Skin epidermis (tissue), 12 donors: ENCODE results near the gene PAXX.
"Not testable (repeated sequence)": the region's sequence is repeated elsewhere in the genome, so short reads cannot be mapped to it uniquely, and the experiment has no call there.

ENCODE experiments used
- H3K27ac ChIP-seq, 21 experiments: fragments of 200-600 bp; sonication (generic) in 11 of 21; one replicate each; pipeline ENCODE4 v1.5.0; 2020; ENCODE audit warnings: mild to moderate bottlenecking in 3 of 21, inconsistent platforms in 2 of 21, moderate library complexity in 2 of 21
- H3K4me3 ChIP-seq, 7 experiments: fragments of 200-600 bp; sonication (generic) in 2 of 7; one replicate each; pipeline ENCODE4 v1.5.0; 2020; ENCODE audit warnings: inconsistent platforms in 2 of 7, mild to moderate bottlenecking in 2 of 7, moderate library complexity in 1 of 7

PAXX gene

DNA sequence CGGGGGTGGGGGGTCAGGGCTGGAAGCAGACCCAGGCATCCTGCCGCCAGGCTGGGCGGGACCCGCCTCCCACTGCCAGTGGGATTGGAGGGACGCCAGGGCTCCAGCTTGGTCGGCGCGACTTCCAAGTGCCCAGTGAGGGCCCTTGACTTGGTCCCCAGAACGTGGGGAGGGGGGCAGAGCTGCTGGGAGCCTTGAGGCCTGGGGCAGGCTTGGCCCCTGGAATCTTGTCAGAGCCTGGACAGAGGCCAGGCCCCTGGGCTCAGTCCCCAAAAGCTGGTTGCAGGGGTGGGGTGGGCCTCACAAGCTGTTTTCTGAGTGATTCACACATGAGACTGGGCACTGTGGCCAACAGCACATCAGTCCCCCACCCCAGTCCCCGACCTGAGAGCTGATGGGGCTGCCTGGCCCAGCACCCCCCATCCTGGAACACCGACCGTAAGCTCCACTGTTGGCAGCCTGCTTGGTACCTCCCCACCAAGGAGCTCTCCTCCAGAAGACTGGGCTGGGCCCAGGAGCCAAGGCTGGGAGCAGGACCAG is 3.6 kb downstream of the PAXX start:
- H3K27ac ChIP-seq: peak overlapping the region in 18 of 21 experiments; percentile 10 to 85 (median 60)

DNA sequence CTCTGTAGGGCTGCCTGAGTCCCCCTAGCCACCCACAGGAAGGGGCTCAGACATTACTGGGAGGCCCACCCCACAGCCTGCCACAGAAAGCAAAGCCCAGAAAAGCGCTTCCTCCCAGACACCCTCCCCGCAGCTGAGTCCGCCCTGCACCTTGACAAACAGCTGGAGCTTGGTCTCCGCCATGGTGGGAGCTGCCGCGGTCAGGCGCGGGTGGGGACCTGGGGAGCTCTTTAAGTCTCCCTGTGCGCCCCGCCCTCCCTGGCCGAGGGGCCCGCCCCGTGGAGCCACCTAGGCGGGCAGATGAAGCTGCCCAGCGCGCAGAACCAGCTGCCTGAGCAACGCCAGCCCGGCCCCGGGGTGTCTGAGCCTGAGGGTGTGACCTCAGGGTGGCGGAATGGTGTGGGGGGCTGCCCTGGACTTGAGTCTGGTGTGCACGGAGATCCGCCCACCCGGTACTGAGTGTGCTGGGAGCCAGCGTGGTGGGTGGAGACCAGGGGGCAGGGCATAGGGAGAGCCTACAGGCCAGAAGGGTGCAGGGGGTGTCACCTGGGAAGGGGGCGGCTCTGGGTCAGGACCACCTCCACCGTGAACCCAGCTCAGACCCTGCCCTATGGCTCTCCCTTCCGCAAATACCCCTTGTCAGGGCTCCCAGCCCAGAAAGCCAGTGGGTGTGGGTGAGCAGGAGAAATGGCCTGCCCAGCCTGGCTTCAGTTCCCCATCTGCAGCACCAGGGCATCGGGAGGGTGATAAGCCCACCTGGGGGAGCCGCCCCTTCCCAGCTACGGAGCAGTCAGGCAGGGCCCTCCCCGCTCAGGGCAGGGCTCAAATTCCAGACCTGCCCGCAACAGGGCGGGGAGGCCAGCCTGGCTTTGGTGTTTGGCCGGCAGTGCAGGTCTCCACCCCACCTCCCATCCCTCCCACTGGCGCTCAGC is 4.4 kb downstream of the PAXX start, which contains the start of gene CLIC3:
CLIC3 (minus strand) TSS at position 208 of the 932 bp plus-strand sequence; CDS start at position 183, 25 bp downstream.
- Histone ChIP-seq H3K27ac (peak within 1 kb of the TSS in 19 of 21 experiments; percentile 10 to 85 (median 60)), H3K4me3 (peak within 1 kb of the TSS; percentile 4 to 52 (median 22))

More for the DNA sequence above, 3.6 kb downstream of the PAXX start:
- H3K4me3 ChIP-seq: peak overlapping the region; percentile 4 to 52 (median 22)

DNA sequence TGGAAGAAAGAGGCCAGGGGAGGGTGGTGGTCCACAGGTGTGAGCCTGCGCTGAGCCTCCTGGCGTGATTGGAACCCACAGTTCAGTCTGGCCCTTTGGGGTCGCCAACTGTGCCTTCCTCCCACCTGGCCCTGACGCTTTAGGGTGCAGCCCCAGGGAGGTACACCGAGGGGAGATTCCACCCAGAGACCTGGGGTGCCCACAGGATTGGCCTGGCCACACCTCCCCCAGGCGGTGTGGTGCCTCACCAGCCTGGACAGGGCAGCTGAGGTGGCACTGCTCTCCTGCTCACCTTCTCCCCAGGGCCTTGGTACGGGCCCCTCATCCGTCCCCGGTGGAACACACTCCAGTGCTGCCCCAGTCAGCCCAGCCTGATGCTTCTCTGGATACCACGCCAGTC is 5.1 kb downstream of the PAXX start:
- peak overlapping the region in 13 of 21 experiments; percentile 2 to 85 (median 48) for H3K27ac ChIP-seq
- no peak overlapping the region for H3K4me3 ChIP-seq

DNA sequence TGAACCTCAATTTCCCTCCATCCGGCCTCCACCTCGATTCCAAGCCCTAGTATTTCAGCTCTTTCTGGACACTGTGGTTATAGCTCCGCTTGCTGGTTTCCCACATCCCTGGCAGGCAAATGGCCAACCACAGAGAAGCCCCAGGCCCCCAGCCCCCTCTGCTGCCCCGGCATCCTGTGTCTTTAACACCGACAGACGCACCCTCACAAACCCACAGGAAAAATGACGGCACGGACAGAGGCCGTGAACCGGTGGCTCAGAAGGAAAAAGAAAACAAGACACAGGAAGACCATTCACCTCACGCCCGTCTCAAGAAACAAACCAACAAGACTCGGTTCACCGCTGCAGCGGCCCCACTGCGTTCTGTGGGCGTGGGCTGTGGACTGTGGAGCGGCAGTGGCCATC is 5.6 kb downstream of the PAXX start:
- H3K4me3 ChIP-seq: no peak overlapping the region
- H3K27ac ChIP-seq: peak overlapping the region in 6 of 21 experiments; percentile 2 to 85 (median 63)

DNA sequence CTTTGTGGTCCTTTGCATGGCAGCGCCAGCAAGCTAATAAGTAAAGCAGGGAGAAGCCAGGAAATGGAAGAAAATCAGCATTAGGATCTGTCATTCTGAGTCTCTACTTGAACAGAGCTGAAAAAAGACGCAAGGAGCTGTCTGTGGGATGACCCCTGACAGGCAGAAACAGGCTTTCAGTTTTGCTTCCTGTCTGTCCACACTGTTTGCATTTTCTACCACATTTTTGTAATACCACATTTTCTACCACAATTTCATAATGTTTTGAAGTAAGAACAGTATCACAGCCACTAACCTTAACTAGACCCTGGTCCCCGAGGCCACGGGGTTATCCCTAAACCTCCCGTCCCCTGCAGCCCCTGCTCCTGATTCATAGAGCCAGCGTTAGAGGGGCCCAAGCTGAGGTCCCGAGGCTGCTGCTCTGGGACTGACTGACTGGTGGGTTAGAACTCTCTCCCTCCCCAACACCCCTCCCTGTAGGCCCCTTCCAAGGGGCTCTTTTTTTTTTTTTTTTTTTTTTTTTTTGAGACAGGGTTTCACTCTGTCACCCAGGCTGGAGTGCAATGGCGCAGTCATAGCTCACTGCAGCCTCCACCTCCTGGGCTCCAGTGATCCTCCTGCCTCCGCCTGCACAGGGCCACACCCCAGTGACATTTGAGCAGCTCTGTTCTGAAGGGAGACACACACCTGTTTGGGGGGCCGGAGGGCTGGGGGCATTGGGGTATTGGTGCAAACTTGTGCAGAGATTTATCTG is 8.1 kb downstream of the PAXX start:
- Histone ChIP-seq H3K4me3 (no peak overlapping the region), H3K27ac (peak overlapping the region in 12 of 21 experiments; percentile 0 to 75 (median 42))

DNA sequence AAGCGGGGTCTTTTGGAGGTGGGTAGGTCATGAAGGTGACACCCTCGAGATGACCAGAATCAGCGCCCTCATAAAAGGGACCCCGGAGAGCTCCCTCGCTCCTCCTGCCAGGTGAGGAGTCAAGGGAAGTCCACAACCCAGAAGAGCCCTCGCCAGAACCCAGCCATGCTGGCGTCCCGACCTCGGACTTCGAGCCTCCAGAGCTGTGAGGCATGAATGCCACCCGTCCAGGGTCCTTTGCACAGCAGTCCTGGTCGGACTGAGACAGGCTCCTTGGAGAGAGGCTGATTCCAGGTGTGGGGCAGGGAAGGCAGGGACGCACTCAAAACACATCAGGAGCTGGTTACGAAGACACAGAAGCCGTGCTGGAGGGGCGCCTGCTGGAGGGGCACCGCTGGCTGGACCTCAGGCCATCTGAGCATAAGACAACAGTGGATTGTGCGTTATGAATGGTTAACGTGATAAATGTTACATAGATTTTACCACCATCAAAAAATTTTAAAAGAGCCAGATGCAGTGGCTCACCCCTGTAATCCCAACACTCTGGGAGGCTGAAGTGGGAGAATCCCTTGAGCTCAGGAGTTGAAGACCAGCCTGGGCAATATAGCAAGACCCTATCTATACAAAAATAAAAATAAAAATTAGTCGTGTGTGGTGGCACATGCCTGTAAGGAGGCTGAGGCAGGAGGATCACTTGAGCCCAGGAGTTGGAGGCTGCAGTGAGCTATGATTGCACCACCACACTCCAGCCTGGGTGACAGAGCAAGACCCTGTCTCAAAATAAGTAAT is 9.8 kb downstream of the PAXX start:
- no peak overlapping the region for H3K4me3 ChIP-seq
- H3K27ac ChIP-seq: no peak overlapping the region

DNA sequence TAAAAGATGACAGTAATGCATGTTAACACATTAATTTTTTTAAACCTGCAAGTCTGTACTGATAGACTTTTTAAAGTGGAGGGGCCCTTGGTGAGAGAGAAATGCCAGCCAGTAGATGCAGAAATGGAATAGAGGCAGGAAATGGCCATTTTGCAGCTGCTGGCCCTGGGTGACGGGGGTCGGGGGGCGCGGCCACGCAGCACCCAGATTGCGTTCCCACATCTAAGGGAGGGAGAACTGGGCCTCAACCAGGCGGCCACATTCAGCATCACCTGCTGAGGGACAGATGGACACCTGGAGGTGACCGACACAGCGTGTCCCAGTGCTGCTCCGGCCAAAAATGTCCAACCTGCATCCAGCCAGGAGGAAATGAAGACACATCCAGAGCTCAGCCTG is 10.4 kb downstream of the PAXX start:
- no peak overlapping the region for H3K27ac ChIP-seq
- H3K4me3 ChIP-seq: no peak overlapping the region

DNA sequence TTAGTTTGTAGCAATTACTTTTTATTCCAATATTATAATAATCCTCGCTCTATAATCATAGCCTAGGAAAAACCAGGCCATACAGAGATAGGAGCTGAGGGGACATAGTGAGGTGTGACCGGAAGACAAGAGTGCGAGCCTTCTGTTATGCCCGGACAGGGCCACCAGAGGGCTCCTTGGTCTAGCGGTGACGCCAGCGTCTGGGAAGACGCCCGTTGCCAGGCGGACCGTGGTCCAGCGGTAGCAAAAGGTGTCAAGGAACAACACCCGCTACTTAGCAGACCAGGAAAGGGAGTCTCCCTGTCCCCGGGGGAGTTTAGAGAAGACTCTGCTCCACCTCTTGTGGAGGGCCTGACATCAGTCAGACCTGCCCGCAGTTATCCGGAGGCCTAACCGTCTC is 12.1 kb downstream of the PAXX start:
- not testable (repeated sequence) for H3K27ac ChIP-seq, H3K4me3 ChIP-seq

DNA sequence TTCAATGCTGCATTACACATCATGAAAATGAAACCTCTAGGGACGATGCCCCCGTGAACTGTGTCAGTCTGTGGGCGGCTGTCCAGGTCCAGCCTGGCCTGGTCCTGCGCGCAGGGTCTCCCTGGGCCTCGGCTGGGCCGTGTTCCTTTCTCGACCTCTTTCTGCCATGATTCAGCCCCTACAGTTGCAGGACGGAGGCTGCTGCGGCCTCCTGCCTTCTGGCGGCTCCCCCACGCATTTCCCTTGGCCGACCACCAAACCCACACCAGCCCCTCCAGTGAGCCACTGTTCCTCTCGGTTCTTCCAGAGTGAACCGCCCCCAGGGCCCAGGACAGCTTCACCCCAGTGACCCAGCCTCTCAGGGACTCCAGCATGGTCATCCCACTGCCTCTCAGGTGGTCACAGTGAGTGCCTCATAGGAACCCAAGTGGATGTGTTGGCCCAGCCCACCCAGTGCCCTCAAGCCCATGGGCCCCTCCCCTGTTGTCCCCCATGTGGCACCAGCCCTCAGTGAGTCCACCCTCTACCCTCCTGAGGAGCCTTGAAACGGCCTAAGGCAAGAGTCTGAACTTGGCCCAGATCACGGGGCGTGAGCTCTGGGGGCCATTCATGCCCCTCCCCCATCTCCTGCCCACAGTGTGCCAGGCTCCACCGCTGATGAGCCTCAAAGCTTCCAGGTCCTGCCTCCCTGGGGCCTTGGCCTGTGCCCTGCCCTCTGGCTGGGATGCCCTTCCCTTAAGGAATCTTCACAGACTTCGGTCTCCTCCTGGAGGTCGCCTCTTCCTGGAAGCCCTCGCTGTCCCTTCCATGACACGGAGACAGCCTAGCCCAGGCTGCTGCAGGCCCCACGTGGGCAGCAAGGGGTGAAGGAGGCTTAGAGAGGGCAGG is 14.1 kb downstream of the PAXX start:
- Histone ChIP-seq H3K27ac (no peak overlapping the region), H3K4me3 (no peak overlapping the region)

DNA sequence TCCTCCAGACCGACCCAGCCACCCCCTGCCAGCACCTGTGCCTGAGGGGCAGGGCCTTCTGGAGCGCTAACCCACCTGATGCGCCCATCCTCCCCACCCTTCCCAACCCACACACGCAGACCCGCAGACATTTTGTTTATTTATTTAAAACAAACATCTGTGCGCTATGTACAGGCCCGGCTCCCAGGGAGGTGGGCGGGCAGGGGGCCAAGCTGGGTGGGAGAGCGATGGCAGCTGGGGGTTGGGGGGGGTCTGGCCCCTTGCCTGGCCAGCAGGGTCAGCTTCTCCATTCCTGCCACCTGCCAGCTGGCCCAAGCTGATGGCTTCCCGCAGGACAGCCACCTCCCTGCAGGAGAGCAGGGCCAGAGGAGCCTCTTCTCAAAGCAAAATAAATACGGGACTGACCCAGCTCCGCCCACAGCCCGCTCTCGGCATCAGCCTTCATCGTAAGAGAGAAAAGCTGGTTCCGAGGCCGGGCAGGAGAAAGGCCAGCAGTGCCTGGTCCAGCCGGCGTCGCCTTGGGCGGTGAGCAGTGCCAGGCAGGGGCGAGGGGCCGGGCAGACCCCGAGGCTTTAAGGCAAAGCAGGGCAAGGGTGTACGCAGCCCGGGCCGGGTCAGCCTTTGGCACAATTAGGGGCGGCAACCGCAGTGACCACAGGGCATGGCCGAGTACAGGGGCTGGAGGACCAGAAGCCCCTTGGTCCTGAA is 15.0 kb downstream of the PAXX start:
- Histone ChIP-seq H3K4me3 (no peak overlapping the region), H3K27ac (no peak overlapping the region)

DNA sequence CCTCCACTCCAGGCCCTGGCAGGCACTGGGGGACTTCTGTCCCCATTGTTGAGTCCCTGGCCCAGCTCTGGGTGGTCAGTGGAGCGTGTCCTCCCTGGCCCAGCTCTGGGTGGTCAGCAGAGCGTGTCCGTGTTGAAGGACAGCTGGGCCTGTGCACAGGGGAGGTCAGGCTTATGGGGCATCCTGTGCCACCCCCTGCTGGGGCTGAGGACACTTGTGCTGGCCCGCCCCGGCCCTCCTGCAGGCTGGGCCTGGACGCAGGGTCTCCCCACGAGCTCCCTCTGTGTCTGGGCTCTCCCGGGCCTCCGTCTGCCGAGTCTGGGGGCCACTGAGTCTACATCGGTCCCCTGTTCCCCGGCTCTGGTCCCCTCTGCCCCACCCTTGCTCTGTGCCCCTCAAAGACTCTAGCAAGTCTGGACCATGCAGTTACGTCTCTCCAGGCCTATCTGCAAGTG is 15.6 kb downstream of the PAXX start:
- Histone ChIP-seq H3K4me3 (no peak overlapping the region), H3K27ac (no peak overlapping the region)

DNA sequence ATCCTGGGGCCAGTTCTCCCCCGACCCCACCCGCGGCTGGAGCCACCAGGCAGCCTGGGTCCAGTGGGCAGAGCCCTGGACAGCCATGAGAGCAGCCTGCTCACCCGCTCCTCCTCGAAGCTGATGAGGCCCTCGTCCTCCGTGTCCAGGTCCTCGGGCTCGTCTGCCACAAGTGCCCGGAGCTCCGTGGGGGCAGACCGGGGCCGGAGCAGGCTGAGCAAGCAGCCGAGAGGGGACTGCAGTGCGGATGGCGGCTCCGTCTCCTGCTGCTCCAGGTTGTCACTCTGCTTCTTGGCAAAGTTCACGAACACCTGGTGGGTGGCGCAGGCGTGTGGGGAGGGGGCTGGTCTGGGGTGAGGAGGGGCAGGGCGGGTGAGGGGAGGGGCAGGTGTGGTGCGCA is 16.1 kb downstream of the PAXX start:
- Histone ChIP-seq H3K4me3 (no peak overlapping the region), H3K27ac (no peak overlapping the region)

DNA sequence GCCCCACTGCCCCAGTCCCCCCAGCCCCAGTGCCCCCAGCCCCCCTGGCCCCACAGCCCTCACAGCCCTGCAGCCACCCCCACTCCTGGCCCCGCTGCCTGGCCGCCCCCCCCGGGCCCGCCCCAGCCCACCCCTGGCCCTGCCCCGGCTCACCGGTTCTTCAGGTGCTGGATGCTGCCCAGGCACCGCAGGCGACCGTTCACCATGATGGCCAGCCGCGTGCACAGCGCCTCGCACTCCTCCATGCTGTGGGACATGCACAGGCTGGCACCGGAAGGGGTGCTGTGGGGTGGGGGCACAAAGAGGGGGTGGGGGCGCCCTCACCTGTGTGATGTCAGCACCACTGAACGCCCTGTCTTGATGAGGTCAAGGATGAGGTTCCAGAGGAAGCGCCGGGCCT is 17.0 kb downstream of the PAXX start:
- Histone ChIP-seq H3K27ac (no peak overlapping the region), H3K4me3 (no peak overlapping the region)

DNA sequence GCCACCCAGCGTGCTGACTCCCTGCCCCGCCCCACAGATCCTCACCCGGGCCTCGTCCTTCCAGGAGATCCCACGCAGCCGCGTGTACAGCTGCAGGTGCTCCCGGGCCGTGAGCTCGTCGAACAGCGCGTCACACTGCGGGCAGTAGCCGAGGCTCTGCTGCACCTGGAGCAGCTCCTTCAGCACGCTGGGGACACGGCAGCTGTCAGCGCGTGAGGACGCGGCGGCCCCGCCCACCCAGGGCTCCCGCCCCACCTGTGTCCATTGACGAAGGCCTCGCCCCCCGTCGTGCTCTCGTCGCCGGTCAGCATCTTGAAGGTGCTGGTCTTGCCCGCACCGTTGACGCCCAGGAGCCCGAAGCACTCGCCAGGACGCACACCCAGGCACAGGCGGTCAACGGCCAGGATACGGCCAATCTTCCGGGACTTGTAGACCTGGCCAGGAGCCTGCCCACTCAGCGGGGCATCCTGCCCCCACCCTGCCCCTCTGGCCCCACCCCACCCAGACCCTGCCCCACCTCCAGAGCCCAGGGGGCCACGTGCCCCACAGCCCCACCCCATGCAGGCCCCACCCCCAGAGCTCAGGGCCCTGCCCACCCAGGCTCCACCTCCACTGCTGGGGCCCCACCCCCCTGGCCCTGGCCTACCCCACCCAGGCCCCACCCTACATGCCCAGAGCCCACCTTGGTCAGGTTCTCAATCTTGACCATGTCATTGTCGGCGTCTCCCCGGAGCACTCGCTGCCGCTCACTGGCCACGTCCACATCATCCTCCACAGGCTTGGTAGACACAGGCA is 17.9 kb downstream of the PAXX start:
- H3K4me3 ChIP-seq: no peak overlapping the region
- no peak overlapping the region for H3K27ac ChIP-seq

DNA sequence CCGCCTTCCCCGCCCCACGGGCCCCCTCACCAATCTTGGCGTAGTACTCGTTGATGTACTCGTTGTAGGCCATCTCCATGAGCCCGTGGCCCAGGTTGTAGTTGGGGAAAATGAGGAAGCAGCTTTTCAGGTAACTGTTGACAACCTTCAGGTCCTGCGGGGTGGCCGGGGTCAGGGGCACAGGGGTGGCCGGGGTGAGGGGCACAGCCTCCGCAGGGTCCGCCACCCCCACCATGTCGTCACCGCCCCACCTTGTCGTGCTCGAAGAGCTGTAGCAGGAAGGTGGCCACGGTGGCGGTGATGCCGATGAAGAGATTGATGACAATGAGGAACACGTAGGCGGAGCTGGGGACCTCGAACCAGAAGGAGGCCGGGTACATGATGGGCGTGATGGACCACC is 18.9 kb downstream of the PAXX start:
- H3K27ac ChIP-seq: no peak overlapping the region

DNA sequence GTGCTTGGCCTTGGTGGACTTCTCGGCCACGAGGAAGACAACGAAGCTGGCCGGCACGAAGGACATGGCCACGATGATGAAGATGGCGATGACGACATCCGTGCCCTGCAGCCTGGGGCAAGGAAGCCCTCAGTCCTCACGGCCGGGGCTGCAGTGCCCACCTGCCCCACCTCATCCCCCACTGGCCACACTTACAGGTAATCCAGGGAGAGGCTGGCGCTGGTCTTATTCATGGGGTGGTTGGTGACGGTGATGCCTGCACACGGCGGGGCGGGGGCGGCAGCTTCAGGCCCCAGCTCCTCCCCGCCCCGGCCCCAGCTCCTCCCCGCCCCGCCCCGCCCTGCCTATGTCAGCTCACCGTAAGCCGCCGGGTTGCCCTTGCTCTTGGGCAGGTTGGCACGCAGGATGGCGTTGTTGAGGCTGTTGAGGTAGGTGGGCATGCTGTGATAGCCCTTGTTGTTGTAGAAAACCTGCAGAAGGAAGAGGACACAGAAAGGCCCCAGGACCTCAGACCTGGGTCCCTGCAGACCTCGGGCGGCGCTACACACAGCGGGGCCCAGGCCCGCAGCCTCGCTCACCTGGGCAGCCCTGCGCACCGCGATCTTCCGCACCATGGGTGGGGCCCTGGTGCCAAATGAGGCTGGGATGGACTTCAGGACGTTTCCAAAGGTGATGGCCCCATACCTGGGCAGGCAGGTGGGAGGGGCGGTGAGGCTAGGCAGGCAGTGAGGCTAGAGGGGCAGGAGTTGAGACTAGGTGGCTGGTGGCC is 19.9 kb downstream of the PAXX start:
- Histone ChIP-seq H3K27ac (no peak overlapping the region), H3K4me3 (no peak overlapping the region)

More for the DNA sequence above, 18.9 kb downstream of the PAXX start:
- H3K4me3 ChIP-seq: no peak overlapping the region
